Adipose tissue (tissue), 3 donors: ENCODE data around the gene SLC22A31. TPM values are rescaled to one million over a fixed set of nuclear protein-coding genes. Genes with fewer than 3 reads are reported as not detected.
"Not testable (repeated sequence)": the region's sequence is repeated elsewhere in the genome, so short reads cannot be mapped to it uniquely, and the experiment has no call there.

ENCODE experiments used
- H3K27ac ChIP-seq: one replicate; pipeline ENCODE4 v1.5.1; 2013; ENCODE audit warnings: low read depth, low read length
- WGBS, 3 donors: extraction: QIAGEN DNeasy Blood & Tissue Kit; methylation state at CpG; one replicate each; pipeline ENCODE4 v1.1.7; 2013; 5-methylcytosine and 5-hydroxymethylcytosine counted together
- polyA plus RNA-seq, 3 donors: library from polyadenylated mRNA; stranded (reverse); fragments of 200-250 nt; gene quantifications; one replicate each; pipeline ENCODE4 v1.2.3, GENCODE V29; 2013
- donor health status: healthy with polysubstance abuse.
- donor health status: Bipolar disorder and iron deficiency.
- donor health status: healthy.

Gene SLC22A31
- 1 to 10 TPM in 1 of 3 donors, under 1 TPM in 1, not detected in 1; 0.59 to 1.1 TPM for polyA plus RNA-seq

DNA sequence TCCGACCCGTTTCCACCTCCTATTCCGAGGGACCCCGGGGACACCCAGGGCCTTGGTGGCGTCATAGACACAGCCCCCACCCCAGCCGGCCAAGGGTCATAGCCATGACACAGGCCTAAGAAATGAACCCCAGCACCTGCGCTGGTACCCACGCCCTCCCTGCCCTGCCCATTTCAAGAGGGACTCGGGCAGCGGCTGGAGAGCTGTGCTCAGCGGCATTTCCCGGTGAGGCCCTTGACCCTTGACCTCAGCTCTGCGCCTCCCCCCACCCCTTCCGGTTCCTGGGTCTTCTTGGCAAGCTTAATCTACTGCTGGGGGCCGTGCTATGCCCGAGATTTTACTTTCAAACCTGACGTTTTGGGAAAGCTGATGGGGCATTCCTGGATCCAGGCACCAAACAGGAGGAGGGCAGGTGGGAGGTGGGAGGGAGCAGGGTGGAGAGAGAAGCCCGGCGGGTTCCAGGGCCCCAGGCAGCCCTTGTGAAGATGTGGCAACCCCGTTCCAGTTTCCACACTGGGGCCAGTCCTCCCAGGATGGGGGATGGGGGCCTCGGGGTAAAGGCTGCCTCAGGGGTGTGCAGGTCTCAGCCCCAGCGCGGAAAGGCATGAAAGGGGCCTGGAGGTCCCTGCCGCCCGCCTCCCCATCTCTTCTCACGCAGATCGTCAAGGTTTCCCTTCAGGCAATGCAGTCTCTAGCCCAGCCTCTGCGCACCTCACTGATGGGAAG is at the start of gene SLC22A31:
SLC22A31 (minus strand) TSS at position 414 of the 726 bp plus-strand sequence; CDS start at position 378, 36 bp downstream.
- 13 to 20% (median 17%) methylated on average over 28 of the region's 28 CpGs for WGBS, 3 donors
- no peak within 1 kb of the TSS for H3K27ac ChIP-seq

- 56 to 59% (median 58%) methylated on average over 62 to 69 of the region's 69 CpGs for WGBS, 3 donors
- H3K27ac ChIP-seq: no peak overlapping the region
These were observed 48.1 kb upstream of the SLC22A31 start for GRCh38 chr16:89248196-89248982.

DNA sequence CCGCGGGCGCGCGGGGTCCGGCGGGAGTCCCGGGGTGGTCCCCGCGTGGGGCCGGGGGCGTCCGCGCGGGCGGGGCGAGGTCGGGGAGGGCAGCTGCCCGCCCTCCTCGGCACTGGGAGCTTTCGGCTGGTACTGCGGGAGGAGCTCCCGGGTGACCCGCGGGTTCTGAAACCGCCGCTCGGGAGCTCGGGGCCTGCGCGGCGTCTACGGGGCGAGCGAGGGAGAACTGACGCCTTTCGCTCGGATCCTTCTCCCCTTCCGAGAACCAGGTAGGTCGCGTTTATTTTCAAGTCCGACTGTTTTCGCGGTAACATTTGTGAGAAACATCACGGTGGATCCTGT is 47.4 kb upstream of the SLC22A31 start:
- WGBS, 3 donors: 1 to 3% (median 2%) methylated on average over 44 to 45 of the region's 45 CpGs
- H3K27ac ChIP-seq: not testable (repeated sequence)

DNA sequence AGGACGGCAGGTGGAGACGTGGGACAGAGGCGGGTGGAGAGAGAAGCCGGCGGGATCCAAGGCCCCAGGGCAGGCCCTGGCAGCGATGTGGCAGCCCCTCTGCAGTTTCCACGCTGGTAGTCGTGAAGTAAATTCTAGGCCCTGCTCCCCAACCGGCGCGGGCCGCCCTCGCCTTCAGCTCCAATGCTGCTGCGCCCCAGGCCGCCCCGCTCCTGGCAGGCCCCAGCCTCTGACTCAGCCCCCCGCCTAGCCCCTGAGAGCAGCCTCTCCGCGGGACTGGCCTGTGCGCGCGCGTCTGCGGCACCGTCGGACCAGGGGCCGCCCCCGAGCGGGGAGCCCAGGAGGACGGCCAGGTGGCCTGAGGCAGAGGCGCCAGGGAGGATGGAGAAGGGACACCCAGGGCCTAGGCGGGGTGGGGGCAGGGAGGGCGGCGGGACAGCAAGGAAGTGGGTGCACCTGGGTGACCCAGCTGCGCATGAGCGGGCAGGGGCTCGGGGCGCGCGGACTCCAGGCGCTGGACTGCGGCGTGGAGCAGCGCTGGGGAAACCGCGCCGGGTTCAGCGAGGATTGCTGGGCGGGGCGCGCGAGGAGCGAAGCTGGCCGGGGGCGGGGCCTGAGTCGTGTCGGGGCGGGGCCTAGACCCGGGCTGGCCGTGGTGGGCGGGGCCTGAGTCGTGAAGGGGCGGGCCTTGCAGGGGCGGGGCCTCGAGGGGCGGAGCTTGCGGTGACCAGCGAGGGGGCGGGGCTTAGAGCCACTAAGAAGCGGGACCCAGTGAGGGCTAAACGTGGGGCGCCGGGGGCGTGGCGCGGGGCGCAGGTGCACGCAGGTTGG is 46.8 kb upstream of the SLC22A31 start:
- H3K27ac ChIP-seq: no peak overlapping the region
- 2 to 5% (median 3%) methylated on average over 69 to 78 of the region's 78 CpGs for WGBS, 3 donors

- 49 to 60% (median 51%) methylated on average over 13 of the region's 13 CpGs for WGBS, 3 donors
- no peak overlapping the region for H3K27ac ChIP-seq
These were observed 46.1 kb upstream of the SLC22A31 start for GRCh38 chr16:89246383-89246902.

DNA sequence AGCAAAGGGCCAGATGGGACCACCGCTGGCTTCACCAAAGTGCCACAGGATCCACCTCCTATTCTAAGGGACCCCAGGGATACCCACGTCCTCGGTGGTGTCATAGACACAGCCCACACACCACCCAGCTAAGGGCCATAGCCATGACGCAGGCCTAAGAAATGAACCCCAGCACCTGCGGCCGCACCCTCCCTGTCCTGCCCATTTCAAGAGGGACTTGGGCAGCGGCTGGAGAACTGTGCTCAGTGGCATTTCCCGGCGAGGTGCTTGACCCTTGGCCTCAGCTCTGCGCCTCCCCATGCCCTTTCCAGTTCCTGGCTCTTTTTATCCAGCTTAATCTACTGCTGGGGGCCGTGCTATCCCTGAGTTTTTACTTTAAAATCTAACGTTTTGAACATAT is 44.4 kb upstream of the SLC22A31 start:
- WGBS, 3 donors: 62 to 68% (median 65%) methylated on average over 12 of the region's 12 CpGs
- no peak overlapping the region for H3K27ac ChIP-seq

GRCh38 chr16:89244264-89244663 is 43.9 kb upstream of the SLC22A31 start:
- WGBS, 3 donors: 73 to 79% (median 76%) methylated on average over 13 of the region's 13 CpGs

DNA sequence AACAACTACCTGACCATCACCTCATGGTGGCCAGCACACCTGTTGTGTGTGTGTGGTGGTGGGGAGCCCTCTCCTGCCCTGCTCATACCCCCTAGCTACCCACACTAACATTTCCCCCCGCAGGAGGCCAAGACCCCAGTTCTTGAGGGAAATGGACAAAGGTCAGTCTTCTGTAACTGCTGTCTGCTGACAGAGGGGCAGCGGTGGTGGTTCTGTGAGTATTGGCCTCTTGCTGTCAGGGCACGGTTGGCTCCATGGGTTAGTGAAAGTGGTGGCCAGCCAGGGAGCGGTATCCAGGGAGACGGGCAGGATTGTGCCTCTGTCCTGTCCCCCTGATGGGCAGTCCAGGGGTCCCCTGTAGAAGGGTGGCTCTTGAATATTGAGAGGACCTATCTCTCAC is 43.3 kb upstream of the SLC22A31 start:
- WGBS, 3 donors: 74 to 82% (median 81%) methylated on average over 5 of the region's 5 CpGs
- H3K27ac ChIP-seq: no peak overlapping the region

More at GRCh38 chr16:89244264-89244663, 43.9 kb upstream of the SLC22A31 start:
- H3K27ac ChIP-seq: not testable (repeated sequence)

- H3K27ac ChIP-seq: no peak overlapping the region
- 32 to 55% (median 53%) methylated on average over 12 of the region's 12 CpGs for WGBS, 3 donors
These were observed 42.5 kb upstream of the SLC22A31 start for GRCh38 chr16:89242795-89243200.

DNA sequence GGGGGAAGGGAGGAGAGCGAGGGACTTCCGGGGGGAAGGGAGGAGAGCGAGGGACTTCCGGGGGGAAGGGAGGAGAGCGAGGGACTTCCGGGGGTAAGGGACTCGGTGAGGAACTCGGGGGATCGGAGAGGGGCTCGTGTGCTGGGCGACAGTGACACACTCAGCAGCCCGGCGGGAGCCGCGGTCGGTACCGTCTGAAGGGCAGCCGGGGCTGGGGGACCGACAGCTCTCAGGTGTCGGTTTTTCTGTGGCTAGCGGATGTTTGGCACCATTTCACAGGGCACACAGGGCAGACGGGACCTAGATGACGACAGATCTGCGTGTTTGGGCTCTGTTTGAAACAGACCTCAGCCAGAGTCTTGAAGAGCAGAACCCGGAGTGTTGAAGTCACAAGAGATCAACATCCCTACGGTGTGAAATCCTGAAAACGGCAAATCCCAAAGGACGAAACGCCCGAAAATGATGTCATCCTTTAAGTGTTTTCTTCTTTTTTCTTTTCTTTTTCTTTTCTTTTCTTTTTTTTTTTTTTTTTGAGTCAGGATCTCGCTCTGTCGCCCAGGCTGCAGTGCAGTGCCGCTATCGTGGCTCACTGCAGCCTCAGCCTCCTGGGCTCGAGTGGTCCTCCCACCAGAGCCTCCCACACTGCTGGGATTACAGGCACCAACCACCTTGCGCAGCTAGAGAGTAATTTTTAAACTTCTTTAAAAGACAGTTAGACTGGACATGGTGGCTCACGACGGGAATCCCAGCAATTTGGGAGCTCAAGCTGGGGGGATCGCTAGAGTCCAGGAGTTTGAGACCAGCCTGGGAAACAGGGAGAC is 41.1 kb upstream of the SLC22A31 start:
- whole genome bisulfite sequencing, 3 donors: 3 to 8% (median 6%) methylated on average over 33 to 37 of the region's 39 CpGs
- peak overlapping the region; percentile 40 for H3K27ac ChIP-seq

DNA sequence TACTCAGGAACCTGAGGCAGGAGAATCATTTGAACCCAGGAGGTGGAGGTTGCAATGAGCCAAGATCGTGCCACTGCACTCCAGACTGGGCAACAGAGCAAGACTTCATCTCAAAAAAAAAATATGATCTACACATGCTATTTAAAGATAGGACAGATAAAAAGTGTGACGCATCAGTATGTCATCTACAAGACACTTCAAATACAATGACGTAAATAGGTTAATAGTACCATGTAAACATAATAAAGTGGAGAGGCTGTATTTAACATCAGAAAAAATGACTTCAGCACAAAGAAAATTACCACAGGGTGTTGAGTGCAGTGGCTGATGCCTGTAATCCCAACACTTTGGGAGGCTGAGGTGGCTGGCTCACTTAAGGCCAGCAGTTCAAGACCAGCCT is 37.4 kb upstream of the SLC22A31 start:
- WGBS, 3 donors: 93 to 96% (median 93%) methylated on average over 3 of the region's 3 CpGs
- H3K27ac ChIP-seq: no peak overlapping the region

DNA sequence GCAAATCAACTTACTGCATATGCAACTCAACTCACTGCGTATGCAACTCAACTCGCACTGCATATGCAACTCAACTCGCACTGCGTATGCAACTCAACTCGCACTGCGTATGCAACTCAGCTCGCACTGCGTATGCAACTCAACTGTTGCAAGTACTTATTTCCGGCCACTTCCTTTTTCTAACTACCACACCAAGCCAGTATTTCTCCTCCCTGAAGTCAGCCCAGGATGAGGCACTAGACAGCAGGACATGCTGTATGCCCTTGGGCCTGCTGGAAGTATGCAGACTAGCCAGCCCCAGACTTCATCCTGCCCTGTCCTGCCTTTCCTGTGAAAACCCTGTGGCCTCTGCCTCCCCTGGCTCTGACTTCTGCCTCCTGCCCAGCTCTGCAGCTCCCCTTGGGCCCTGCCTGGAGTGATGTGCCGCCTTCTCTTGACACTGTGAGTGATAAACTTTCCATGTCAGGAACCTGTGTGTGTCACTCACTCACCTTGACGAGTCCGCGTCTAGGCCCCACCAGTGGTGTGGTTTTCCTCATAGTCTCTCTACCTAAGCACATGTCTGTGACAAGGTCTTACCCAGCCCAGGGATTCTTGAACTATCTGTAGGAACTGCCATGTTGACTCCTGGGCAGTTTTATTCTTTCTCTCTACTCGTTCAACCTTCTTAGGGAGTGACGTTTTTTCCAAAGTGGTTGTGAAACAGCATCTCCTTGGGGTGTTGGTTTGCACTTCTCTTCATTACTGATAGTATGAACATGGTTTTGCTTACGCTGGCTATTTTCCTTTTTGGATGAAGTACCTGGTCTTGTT is 33.5 kb upstream of the SLC22A31 start:
- H3K27ac ChIP-seq: no peak overlapping the region
- WGBS, 3 donors: 69 to 98% (median 72%) methylated on average over 16 of the region's 16 CpGs

- no peak overlapping the region for H3K27ac ChIP-seq
- 47 to 85% (median 51%) methylated on average over 2 of the region's 2 CpGs for WGBS, 3 donors
These were observed 31.8 kb upstream of the SLC22A31 start for GRCh38 chr16:89232107-89232506.

GRCh38 chr16:89230255-89230654 is 29.9 kb upstream of the SLC22A31 start:
- WGBS, 3 donors: 91 to 98% (median 98%) methylated on average over 14 of the region's 14 CpGs
- no peak overlapping the region for H3K27ac ChIP-seq

GRCh38 chr16:89224665-89225064 is 24.3 kb upstream of the SLC22A31 start:
- WGBS, 3 donors: 95 to 97% (median 96%) methylated on average over 8 to 10 of the region's 10 CpGs
- no peak overlapping the region for H3K27ac ChIP-seq

DNA sequence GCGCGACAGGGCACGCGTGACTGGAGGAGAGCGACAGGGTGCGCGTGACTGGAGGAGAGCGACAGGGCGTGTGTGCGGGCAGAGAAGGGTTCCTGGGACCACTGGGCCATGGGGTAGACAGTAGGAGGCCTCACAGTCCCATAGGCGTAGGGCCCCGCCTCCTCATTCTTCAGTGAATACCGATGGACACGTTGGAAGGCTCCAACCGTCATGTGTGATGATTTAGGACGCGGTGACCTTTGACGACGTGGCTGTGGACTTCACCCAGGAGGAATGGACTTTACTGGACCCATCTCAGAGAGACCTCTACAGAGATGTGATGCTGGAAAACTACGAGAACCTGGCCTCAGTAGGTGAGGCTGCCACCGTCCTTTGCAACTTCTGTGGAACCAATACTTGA is 22.6 kb upstream of the SLC22A31 start:
- 92 to 95% (median 94%) methylated on average over 21 of the region's 21 CpGs for WGBS, 3 donors

GRCh38 chr16:89221604-89222003 is 21.3 kb upstream of the SLC22A31 start:
- WGBS, 3 donors: 81 to 87% (median 83%) methylated on average over 3 of the region's 3 CpGs
- no peak overlapping the region for H3K27ac ChIP-seq

More for the DNA sequence above, 22.6 kb upstream of the SLC22A31 start:
- no peak overlapping the region for H3K27ac ChIP-seq
